NCI-H2107 (cell line): ENCODE results near the gene PPP1R16B.
"Not testable (repeated sequence)": the region's sequence is repeated elsewhere in the genome, so short reads cannot be mapped to it uniquely, and the experiment has no call there.

ENCODE experiments used
- DNase-seq: peaks from one replicate; lab custom pipeline; 2025; lab: John Stamatoyannopoulos, UW

Gene PPP1R16B

DNA sequence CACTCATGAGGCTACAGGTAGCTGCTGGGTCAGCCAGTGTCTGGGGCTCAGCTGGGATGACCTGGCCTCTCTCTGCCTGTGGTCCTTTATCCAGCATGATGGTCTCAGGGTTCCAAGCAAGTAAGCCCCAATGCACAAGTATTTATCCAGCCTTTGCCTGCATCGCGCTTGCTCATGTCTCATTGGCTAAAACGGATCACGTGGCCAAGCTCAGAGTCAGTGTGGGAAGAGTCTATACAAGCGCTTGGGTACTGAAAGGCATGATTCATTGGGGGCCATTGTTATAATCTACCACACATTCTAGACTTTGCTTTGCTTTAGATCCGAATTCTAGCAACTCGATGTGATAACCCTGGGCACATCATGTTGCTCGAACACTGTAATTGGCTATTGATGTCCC, 48.3 kb downstream of the PPP1R16B start:
- DNase-seq, result no peak

DNA sequence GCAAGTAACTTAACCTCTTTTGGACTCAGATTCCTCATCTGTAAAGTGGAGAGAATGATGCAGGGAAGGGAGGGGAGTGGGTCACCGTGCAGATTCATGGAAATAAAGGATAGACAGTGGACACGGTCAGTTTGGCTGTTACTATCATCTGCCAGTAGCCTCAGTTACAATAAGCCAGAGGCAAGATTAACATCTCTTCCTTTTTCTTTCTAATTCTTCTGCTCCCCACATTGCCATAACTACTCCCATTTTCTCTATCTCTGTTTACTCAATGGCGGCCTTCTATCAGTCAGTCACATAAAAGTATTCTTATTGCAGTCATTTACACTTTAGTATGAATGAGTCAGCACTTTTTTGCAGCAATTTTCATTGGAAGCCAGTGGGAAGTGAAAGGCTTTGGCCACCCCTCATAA, 49.2 kb downstream of the PPP1R16B start:
- no peak for DNase-seq

DNA sequence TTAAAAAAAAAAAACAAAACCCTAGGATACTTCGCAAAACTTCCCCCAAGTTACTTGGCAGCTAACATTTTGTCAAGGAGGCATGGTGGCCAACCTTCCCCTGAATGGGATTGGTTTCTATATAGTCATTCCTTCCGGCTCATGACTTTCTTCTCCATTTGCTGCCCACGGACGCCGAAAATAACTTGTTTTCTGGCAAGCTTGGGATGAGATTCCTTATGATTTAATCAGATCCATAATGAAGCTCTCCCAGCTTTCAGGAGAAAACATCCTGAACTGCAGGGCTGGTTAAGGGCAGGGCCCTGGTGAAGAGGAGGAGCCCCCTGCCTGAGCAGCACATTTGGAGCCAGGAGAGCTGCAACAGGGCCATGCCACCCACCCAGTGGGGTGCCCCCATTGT, 49.9 kb downstream of the PPP1R16B start:
- DNase-seq, result no peak

GRCh38 chr20:38856570-38856969, 51.1 kb downstream of the PPP1R16B start:
- DNase-seq, result no peak

DNA sequence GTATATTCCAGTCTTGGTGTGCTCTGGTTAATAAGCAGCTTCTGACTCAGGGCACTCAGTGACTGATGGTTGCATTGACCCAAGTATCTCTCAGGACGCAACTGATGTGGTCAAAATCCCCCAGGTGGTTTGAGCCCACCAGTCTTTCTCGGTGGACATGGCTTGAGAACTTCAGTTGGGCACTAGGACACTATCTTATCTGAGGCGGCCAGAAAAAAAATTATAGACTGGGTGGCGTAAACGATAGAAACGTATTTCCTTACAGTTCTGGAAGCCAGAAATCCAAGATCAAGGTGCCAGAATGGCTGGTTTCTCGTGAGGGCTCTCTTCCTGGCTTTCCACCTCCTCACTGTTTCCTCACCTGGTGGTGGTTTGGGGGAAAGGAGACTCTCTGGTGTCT, 52.2 kb downstream of the PPP1R16B start:
- DNase-seq, result no peak

DNA sequence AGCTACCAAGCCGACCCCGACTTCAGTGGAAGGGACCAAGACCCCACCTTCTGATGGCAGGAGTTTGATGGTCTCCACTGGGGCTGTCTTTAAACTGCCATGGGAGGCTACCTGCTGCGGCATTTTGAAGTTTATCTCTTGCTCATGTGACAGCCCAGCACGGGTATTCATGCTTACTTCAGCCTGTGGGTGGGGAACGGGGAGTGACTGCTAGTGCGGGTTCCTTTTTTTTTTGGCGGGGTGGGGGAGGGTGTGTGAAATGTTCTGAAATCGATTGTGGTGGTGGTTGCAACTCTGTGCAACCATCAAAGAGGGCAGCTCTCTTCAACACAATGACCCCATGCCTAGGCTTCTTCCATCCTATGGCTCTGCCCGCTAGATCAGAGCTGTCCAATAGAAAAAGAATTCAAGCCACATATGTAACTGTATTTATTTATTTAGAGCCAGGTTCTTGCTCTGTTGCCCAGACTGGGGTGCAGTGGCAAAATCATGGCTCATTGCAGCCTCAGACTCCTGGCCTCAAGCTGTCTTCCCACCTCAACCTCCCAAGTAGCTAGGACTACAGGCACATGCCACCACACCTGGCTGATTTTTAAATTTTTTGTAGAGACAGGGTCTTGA, 53.7 kb downstream of the PPP1R16B start:
- no peak for DNase-seq

DNA sequence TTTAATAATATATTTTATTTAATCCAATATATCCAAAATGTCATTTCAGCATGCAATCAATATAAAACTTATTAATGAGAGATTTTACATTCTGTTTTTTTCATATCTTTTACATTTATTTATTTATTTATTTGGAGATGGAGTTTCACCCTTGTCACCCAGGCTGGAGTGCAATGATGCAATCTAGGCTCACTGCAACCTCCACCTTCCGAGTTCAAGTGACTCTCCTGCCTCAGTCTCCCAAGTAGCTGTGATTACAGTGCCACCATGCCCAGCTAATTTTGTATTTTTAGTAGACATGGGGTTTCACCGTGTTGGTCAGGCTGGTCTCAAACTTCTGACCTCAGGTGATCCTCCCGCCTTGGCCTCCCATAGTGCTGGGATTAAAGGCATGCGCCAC, 54.4 kb downstream of the PPP1R16B start:
- DNase-seq, result not testable (repeated sequence)

DNA sequence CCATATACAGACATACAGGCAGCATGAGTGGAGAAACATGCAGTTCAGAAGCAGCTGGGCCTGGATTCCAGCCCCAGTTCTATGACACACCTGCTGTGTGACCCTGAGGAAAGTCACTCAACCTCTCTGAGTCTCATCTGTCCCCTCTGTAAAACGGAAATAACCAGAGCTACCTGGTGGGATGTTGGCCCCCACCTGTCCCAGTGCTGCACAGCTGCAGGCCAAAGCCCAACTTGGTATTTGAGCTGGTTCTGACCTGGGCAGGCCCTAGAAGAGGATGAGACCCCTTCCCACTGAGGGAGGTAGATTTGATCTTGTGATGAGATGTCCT, 55.5 kb downstream of the PPP1R16B start:
- no peak for DNase-seq

- no peak for DNase-seq
Measured at GRCh38 chr20:38862226-38862625, 56.7 kb downstream of the PPP1R16B start.

DNA sequence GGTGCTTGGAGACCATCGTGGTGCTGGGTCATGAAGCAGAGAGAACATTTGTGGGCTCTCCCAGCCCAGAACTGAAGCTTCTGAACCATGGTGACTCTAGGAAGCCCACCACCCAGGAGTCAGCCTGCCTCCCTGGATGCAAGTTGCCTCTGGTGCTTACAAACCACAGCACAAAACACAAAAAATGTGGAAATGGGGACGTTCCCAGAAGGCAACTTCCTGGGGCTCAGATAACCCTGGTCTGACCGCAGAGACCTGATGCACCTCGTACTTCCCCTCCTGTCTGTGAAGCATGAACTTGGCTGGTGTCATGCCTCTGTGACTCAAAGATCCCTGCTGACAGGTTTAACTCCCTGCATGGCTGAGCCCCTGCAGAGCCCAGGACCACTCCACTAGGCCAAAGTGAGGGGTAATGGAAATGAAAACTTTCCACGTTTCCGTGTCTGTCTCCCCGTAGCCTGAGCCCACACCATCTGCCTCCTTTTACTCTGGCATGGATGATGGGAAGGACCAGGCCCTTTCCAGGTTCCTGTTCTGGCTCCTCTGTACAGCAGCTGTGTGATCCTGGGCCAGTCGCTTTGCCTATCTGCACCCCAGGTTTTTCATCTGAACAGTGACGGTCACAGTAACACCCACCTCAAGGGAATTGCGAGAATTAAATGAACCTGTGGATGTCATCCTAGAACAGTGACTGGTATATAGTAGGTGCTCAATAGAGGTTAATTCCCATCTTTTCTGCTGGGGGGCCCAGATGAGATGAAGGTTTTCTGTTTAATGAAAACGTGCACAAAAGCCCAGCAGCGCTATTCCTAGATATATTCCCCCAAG, 57.7 kb downstream of the PPP1R16B start:
- no peak for DNase-seq

- no peak for DNase-seq
Measured at GRCh38 chr20:38864662-38865061, 59.2 kb downstream of the PPP1R16B start.

DNA sequence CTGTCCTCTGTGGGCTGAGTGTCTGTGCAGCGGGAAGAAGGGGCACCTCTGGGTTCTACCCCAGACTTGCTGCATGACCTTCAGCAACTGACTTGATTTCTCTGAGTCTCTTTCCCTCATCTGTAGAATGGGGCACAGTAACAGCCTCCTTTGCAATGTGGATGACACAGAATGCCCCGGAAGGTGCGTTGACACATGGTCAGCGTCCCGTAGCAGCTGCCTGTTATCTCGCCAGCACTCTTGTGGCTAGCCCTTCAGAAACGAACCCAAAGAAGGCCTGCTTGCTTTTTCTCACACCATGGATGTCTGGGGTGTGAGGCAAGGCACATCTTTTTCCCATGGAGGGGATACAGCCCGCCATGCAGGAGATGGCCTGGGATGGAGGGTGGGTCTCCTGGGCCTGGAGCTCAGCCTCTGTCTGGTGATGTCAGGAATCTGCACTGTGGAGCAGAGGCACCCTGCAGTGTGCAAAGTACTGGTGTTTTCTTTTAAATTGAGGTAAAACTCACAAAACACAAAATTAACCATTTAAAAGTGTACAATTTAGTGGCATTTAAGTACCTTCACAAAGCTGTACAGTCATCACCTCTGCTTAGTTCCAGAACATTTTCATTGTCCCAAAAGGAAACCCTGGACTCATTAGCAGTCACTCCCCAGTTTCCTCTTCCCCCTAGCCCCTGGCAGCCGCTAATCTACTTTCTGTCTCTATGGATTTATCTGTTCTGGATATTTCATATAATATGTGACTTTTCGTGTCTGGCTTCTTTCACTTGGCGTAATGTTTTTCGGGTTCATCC, 61.0 kb downstream of the PPP1R16B start:
- DNase-seq, result no peak

GRCh38 chr20:38867062-38867359, 61.5 kb downstream of the PPP1R16B start:
- DNase-seq, result no peak

- no peak for DNase-seq
Measured at GRCh38 chr20:38870733-38871559, 65.4 kb downstream of the PPP1R16B start.

DNA sequence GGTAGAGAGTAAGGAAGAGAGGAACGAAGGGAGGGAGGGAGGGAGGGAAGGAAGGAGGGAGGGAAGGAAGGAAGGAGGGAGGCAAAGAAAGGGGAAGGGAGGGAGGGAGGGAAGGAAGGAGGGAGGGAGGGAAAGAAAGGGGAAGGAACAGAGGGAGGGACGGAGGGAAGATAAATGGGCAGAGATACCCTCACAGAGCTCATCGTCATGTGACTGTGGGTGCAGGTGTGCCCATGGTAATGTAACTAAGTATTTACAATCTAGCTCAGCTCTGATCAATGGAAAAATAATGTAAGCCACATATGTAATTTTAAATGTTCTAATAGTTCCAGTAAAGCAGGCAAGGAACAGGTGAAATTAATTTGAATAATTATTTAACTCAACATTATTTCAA, 66.1 kb downstream of the PPP1R16B start:
- DNase-seq, result no peak

GRCh38 chr20:38872036-38872435, 66.5 kb downstream of the PPP1R16B start:
- DNase-seq, result no peak

- DNase-seq, result no peak
Measured at GRCh38 chr20:38872491-38873049, 67.1 kb downstream of the PPP1R16B start.

DNA sequence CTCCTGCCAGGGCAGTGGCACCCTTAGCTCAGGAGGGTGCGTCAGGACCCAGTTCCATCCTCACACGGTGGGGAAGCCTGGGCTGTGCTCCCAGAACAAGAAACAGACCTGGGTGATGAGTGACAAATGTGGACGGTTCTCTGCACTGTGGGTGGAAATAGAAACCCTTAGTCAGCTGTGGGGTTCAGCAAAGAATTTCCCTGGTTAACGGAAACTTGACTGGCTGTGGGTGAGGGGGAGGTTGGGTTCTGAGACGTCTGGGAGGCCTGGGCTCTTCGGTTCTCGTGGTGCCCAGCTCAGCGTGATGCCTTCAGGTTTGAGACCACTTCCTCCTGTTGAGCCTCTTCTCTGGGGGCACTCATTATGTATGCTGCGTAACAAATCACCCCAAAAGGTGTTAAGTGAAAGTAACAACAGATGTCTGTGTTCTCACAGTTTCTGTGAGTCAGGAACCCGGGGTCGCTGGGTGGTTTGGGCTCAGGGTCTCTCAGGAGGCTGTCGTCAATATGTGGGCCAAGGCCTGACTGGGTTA, 67.6 kb downstream of the PPP1R16B start:
- no peak for DNase-seq

GRCh38 chr20:38874460-38875174, 69.1 kb downstream of the PPP1R16B start:
- no peak for DNase-seq

GRCh38 chr20:38875175-38875993, 69.9 kb downstream of the PPP1R16B start:
- no peak for DNase-seq
